NOMO-1 treated with DMSO at 0.1 percent for 48 hours (cell line): ENCODE results near the gene OR2G6.
"Not testable (repeated sequence)": the region's sequence is repeated elsewhere in the genome, so short reads cannot be mapped to it uniquely, and the experiment has no call there.

Experiments
- DNase-seq: peaks from one replicate; lab custom pipeline; 2025; ENCODE audit not compliant: unreplicated experiment; lab: John Stamatoyannopoulos, UW

The OR2G6 gene

DNA sequence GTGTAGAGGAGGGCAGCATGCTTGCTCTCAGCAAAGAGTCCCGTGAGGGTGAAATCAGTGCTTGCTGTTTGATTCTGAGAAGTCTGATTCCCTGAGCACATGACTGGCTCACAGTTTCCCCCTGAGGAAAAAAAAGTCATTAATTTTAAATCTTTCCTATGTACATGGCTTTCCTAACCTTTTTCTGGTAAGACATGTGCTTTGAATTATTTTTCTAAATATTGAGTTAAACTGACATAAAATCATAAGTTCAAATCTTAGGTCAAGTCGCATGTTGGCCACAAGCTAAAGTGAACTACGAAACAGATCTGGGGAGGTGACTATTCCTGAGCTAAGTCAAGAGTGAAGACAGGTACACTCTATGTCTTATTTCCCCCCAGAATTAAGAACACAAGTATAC is 66.8 kb downstream of the OR2G6 start, which contains the start of gene OR2T34:
Gene OR2T34 (minus strand): TSS at position 101 of the 400 bp plus-strand sequence. CDS start 0 bp downstream, at position 101.
- not testable (repeated sequence) for DNase-seq

DNA sequence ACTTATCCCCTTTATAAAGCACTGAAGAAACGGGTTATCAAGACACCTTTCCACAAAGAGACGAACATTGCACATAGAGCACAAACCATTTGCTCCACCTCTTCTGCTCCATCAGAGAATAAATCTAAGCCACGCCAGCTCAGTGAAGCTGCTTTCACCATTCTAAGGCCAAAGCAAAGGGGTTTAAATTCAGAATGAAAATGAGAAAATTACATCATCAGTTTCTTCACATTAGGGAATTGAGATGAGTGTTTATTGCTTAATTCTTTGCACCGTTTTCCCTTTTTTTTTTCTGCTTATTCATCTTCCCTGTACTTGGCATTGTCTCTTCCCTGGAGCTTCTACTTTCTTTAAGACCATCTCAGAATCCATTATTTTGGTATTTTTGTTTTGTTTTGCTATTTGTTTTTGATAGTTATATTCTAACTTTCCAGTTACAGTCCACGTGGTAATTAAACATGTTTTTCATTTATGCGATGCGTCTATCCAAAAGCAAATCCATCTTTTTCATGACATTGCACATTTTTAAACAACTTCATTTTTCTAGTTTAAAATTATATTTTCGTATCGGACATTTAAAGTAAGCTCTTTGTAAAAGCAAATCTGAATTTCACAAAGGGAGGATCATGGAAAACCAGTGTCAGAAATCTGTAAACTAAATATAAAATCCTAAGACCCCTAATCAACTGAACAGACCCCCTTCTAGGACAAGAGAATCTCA is 68.5 kb downstream of the OR2G6 start:
- DNase-seq: no peak
